GM12878 (cell line): ENCODE results near the gene OGFR. TPM values are rescaled to one million over a fixed set of nuclear protein-coding genes. Genes with fewer than 3 reads are reported as not detected.

ENCODE experiments used
- ATAC-seq: fragments of 200-7000 bp; cut with Tn5 transposase; 3 replicates; pipeline ENCODE4 v1.9.1; 2020; ENCODE audit warnings: mild to moderate bottlenecking, moderate library complexity
- BruUV-seq: library from RNA; stranded (reverse); fragments of 400-500 nt; replicated peaks from 2 replicates; lab custom pipeline; 2021; lab: Mats Ljungman, UMichigan
- CTCF ChIA-PET: fragments of 300-600 bp; sonication (Branson Sonifier 250); formaldehyde crosslinking; extraction: SDS; loops from one replicate; lab custom pipeline; 2021; ENCODE audit warnings: inconsistent platforms; lab: Yijun Ruan, JAX
- POLR2A ChIA-PET: fragments of 350-600 bp; formaldehyde crosslinking; extraction: SDS; loops from one replicate; lab custom pipeline; 2021; ENCODE audit warnings: inconsistent platforms; lab: Charles Lee
- RAD21 ChIA-PET: fragments of 300-600 bp; sonication (Branson Sonifier 250); formaldehyde crosslinking; loops from one replicate; lab custom pipeline; 2023; ENCODE audit warnings: antibody characterized with exemption; ENCODE audit not compliant: unreplicated experiment; lab: Charles Lee
- SMC1A ChIA-PET: fragments of 300-600 bp; sonication (Branson Sonifier 250); formaldehyde crosslinking; loops from one replicate; lab custom pipeline; 2023; ENCODE audit not compliant: unreplicated experiment, uncharacterized antibody; lab: Charles Lee
- DNase-seq: peaks from one replicate; pipeline ENCODE4 v3.0.0-alpha.2; 2011; ENCODE audit warnings: low read depth, low spot score
- FAIRE-seq: peaks from 3 replicates; lab custom pipeline; 2011; peaks lifted over from hg19 to GRCh38; lab: Jason Lieb, UNC
- H2AFZ ChIP-seq: 2 replicates; pipeline ENCODE4 v1.6.0; 2011; ENCODE audit warnings: low read depth, low read length, control low read depth; ENCODE audit not compliant: control insufficient read depth
- H3K27ac ChIP-seq: 2 replicates; pipeline ENCODE4 v1.5.1; 2011; ENCODE audit warnings: control low read depth; ENCODE audit not compliant: control insufficient read depth, insufficient read depth
- H3K27me3 ChIP-seq, 2 experiments: replicated peaks in 1 of 2; 2 replicates each; pipeline versions ENCODE4 v1.6.0 to v1.6.1; 2011; ENCODE audit warnings: low read length in 1 of 2; ENCODE audit not compliant: control insufficient read depth in 2 of 2, insufficient read depth in 2 of 2
- H3K36me3 ChIP-seq, 2 experiments: 2 replicates each; pipeline ENCODE4 v1.5.1; 2011; ENCODE audit warnings: low read length in 1 of 2; ENCODE audit not compliant: control insufficient read depth in 2 of 2, insufficient read depth in 2 of 2
- H3K4me1 ChIP-seq: 2 replicates; pipeline ENCODE4 v1.6.1; 2011; ENCODE audit warnings: mild to moderate bottlenecking, low read length, moderate library complexity, mixed read lengths; ENCODE audit not compliant: control insufficient read depth, insufficient read depth
- H3K4me2 ChIP-seq: 2 replicates; pipeline ENCODE4 v1.6.0; 2011; ENCODE audit warnings: control low read depth; ENCODE audit not compliant: control insufficient read depth, insufficient read depth
- H3K4me3 ChIP-seq: fragments of 200-600 bp; sonication (generic); 2 replicates; pipeline ENCODE4 v1.5.1; 2016
- H3K79me2 ChIP-seq: 2 replicates; pipeline ENCODE4 v1.6.0; 2011; ENCODE audit warnings: low read length; ENCODE audit not compliant: control insufficient read depth, insufficient read depth
- H3K9ac ChIP-seq: 2 replicates; pipeline ENCODE4 v1.8.0; 2011; ENCODE audit warnings: low read length, control low read depth, mixed read lengths; ENCODE audit not compliant: control insufficient read depth, insufficient read depth
- H3K9me3 ChIP-seq: replicated peaks from 3 replicates; pipeline ENCODE4 v1.5.1; 2011; ENCODE audit warnings: mild to moderate bottlenecking, low read length; ENCODE audit not compliant: control insufficient read depth, insufficient read depth
- H4K20me1 ChIP-seq: 2 replicates; pipeline ENCODE4 v1.6.0; 2011; ENCODE audit not compliant: control insufficient read depth, insufficient read depth
- BHLHE40 ChIP-seq, 2 experiments: fragments of 450-650 bp in 1 of 2; IDR thresholded peaks; 2 replicates each; pipeline ENCODE4 v1.6.1; 2011 to 2017; ENCODE audit warnings: low read depth in 2 of 2, borderline replicate concordance in 1 of 2, improper control_type of control experiment in 1 of 2, low read length in 1 of 2, mild to moderate bottlenecking in 1 of 2
- CHD1 ChIP-seq: IDR thresholded peaks from 2 replicates; pipeline ENCODE4 v1.6.1; 2012; ENCODE audit warnings: low read depth, low read length, improper control_type of control experiment
- PAX8 ChIP-seq: fragments of 450-650 bp; IDR thresholded peaks from 2 replicates; pipeline ENCODE4 v1.6.1; 2017; ENCODE audit warnings: mild to moderate bottlenecking, moderate library complexity
- POLR2A ChIP-seq: IDR thresholded peaks from 2 replicates; pipeline ENCODE4 v1.6.1; 2011; ENCODE audit warnings: low read depth, mild to moderate bottlenecking, low read length
- SUPT20H ChIP-seq: IDR thresholded peaks from 2 replicates; pipeline ENCODE4 v1.6.1; 2011; ENCODE audit warnings: low read depth, mild to moderate bottlenecking, low read length, moderate library complexity, borderline replicate concordance; ENCODE audit not compliant: control insufficient read depth
- USF1 ChIP-seq: IDR thresholded peaks from 2 replicates; pipeline ENCODE4 v1.6.1; 2011; ENCODE audit warnings: borderline replicate concordance, low read depth, mild to moderate bottlenecking, moderate library complexity, mixed read lengths, low read length; ENCODE audit not compliant: insufficient read depth; ENCODE audit errors: extremely low read length
- WRNIP1 ChIP-seq: IDR thresholded peaks from 2 replicates; pipeline ENCODE4 v1.6.1; 2011; ENCODE audit warnings: low read depth, low read length, improper control_type of control experiment, borderline replicate concordance
- ZNF217 ChIP-seq: fragments of 450-650 bp; IDR thresholded peaks from 2 replicates; pipeline ENCODE4 v1.6.1; 2017; ENCODE audit warnings: antibody characterized with exemption, mild to moderate bottlenecking
- ZNF622 ChIP-seq: fragments of 450-650 bp; IDR thresholded peaks from 2 replicates; pipeline ENCODE4 v1.6.1; 2017; ENCODE audit warnings: mild to moderate bottlenecking, inconsistent platforms
- WGBS: methylation state at CpG from one replicate; pipeline ENCODE4 v1.1.6; 2016; ENCODE audit warnings: low lambda C conversion rate; ENCODE audit not compliant: insufficient replicate concordance, insufficient coverage; ENCODE audit errors: missing lambda C conversion rate; 5-methylcytosine and 5-hydroxymethylcytosine counted together
- in situ Hi-C: fragments of 300-500 bp; cut with MboI; formaldehyde crosslinking; loops from 9 replicates; pipeline ENCODE4 v1.14.3; 2018; ENCODE audit warnings: mixed read lengths
- intact Hi-C: fragments of 100-400 bp; cut with micrococcal nuclease; formaldehyde crosslinking; loops from one replicate; pipeline ENCODE4 v1.14.2; 2022; ENCODE audit not compliant: unreplicated experiment
- polyA plus RNA-seq, 11 experiments: library from polyadenylated mRNA; depleted of rRNA in 4 of 11; unstranded in 6 of 11; stranded (reverse) in 5 of 11; fragments of >200 nt; fragmentation: Nextera tagmentation in 4 of 11; fragmentation: Illumina TruSeq in 1 of 11; extraction: Ambion mirVana in 4 of 11; extraction: Trizol in 1 of 11; gene quantifications; 1 replicate in 1 of 11; 2 replicates in 10 of 11; pipeline versions ENCODE4 v1.2.1 to v1.2.3, GENCODE V29; 2011 to 2016; ENCODE audit warnings: inconsistent platforms in 2 of 11, missing spikeins in 2 of 11, low read depth in 1 of 11
- total RNA-seq, 4 experiments: library from RNA; depleted of rRNA in 3 of 4; stranded (reverse); fragments of >200 nt in 3 of 4; fragmentation: Illumina TruSeq in 1 of 4; extraction: Trizol in 1 of 4; gene quantifications; 2 replicates each; pipeline versions ENCODE4 v1.2.1 to v1.2.3, GENCODE V29; 2013 to 2021
- TF ChIP-seq, protein P1 (sequence below): fragments of 450-650 bp; IDR thresholded peaks from 2 replicates; pipeline ENCODE4 v1.6.1; 2017; ENCODE audit warnings: mild to moderate bottlenecking, moderate library complexity
- TF ChIP-seq, protein P2 (sequence below): fragments of 450-650 bp; IDR thresholded peaks from 2 replicates; pipeline ENCODE4 v1.6.1; 2016; ENCODE audit warnings: mild to moderate bottlenecking

The OGFR gene
- total and polyA plus RNA-seq, 10 of the 15 experiments (the other 5 are each of a cell fraction or from before 2014, with no cell fraction given), result 0.72 to 62.1 (median 27.3) TPM

DNA sequence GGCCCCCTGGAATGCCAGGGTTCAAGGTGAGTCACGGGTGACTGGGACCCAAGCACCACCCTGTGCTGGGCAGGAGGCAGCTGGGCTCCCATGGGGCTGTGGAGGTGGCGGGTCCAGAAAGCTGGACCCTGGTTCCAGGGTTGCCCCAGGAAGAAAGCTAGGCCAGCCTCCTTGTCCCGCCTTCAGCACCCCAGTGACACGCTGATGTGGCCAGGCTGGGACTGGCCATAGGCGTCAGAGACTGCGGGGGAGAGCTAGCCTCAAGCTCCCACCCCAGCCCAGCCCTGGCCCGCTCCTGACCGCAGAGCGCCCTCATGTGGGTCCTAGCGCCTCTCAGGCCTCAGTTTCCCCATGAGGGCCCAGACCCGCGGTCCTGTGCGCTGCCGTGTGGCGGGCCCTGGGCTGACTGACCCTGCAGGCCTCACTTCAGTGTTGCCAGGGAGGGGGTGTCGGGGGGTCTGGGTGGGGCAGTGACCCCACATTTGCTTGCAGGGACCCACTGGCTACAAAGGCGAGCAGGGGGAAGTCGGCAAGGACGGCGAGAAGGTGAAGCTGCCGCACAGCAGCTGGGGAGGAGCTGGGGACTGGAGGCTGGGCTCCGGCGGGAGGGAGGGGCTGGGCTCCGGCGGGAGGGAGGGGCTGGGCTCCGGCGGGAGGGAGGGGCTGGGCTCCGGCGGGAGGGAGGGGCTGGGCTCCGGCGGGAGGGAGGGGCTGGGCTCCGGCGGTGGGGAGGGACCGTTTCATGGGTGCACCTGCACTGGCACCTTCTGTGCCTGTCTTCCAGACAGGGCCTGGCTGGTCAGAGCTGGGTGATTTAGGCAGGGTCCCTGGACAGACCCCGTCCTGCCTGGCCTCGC is 20.1 kb downstream of the OGFR start:
- no peaks in the 10 kb centered on the region for H3K36me3 ChIP-seq
- TF ChIP-seq, protein P1, sequence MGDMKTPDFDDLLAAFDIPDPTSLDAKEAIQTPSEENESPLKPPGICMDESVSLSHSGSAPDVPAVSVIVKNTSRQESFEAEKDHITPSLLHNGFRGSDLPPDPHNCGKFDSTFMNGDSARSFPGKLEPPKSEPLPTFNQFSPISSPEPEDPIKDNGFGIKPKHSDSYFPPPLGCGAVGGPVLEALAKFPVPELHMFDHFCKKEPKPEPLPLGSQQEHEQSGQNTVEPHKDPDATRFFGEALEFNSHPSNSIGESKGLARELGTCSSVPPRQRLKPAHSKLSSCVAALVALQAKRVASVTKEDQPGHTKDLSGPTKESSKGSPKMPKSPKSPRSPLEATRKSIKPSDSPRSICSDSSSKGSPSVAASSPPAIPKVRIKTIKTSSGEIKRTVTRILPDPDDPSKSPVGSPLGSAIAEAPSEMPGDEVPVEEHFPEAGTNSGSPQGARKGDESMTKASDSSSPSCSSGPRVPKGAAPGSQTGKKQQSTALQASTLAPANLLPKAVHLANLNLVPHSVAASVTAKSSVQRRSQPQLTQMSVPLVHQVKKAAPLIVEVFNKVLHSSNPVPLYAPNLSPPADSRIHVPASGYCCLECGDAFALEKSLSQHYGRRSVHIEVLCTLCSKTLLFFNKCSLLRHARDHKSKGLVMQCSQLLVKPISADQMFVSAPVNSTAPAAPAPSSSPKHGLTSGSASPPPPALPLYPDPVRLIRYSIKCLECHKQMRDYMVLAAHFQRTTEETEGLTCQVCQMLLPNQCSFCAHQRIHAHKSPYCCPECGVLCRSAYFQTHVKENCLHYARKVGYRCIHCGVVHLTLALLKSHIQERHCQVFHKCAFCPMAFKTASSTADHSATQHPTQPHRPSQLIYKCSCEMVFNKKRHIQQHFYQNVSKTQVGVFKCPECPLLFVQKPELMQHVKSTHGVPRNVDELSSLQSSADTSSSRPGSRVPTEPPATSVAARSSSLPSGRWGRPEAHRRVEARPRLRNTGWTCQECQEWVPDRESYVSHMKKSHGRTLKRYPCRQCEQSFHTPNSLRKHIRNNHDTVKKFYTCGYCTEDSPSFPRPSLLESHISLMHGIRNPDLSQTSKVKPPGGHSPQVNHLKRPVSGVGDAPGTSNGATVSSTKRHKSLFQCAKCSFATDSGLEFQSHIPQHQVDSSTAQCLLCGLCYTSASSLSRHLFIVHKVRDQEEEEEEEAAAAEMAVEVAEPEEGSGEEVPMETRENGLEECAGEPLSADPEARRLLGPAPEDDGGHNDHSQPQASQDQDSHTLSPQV, result no peak
- TF ChIP-seq BHLHE40 (IDR thresholded peaks at IDR 0.05; ENCODE audit: borderline replicate concordance in 1 of 2, low read depth in 2 of 2, low read length in 1 of 2), result no peak
- TF ChIP-seq ZNF622, result no peak
- TF ChIP-seq CHD1, result no peak
- TF ChIP-seq POLR2A, result no peak
- TF ChIP-seq USF1, result no peak
- TF ChIP-seq ZNF217, result no peak
- TF ChIP-seq, protein P2, sequence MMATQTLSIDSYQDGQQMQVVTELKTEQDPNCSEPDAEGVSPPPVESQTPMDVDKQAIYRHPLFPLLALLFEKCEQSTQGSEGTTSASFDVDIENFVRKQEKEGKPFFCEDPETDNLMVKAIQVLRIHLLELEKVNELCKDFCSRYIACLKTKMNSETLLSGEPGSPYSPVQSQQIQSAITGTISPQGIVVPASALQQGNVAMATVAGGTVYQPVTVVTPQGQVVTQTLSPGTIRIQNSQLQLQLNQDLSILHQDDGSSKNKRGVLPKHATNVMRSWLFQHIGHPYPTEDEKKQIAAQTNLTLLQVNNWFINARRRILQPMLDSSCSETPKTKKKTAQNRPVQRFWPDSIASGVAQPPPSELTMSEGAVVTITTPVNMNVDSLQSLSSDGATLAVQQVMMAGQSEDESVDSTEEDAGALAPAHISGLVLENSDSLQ, result no peak
- no peak for TF ChIP-seq WRNIP1
- TF ChIP-seq SUPT20H, result no peak
- no peak for TF ChIP-seq PAX8
- TF ChIP-seq, all 136 proteins: peak for 0
- no peaks in the 10 kb centered on the region for H4K20me1 ChIP-seq
- ATAC-seq (peak; percentile 57), DNase-seq (no peak), FAIRE-seq (no peak)
- H3K4me2 ChIP-seq, result no peak overlapping the region
- H2AFZ ChIP-seq, result no peak overlapping the region; the same call in 1 of the 2 replicates
- 0 out of 2 replicates have a peak, but pooled peaks cover 2% of the 10 kb centered on the region for H3K4me1 ChIP-seq
- H3K27ac ChIP-seq, result no peak overlapping the region
- 32% methylated on average over 19 of the region's 36 CpGs for WGBS
- POLR2A ChIA-PET, result no interaction called here
- 0 out of 4 replicates have a peak, but pooled peaks cover 0 to 1% of the 10 kb centered on the region in 2 experiments for H3K27me3 ChIP-seq
- RAD21 ChIA-PET, result interaction anchor here (0.9 to 1.0 kb wide), 2 partner anchors 75 to 184 kb away, joined by 3 to 7 read pairs; no protein-coding TSS in a partner anchor
- no peak overlapping the region for H3K9ac ChIP-seq
- H3K9me3 ChIP-seq, result no peaks in the 10 kb centered on the region
- SMC1A ChIA-PET, result interaction anchor here (0.6 to 1.1 kb wide), 3 partner anchors 74 to 190 kb away, joined by 3 to 4 read pairs (median 4); no protein-coding TSS in a partner anchor
- H3K4me3 ChIP-seq, result 0 out of 2 replicates have a peak overlapping the region, but pooled peaks have one; percentile 6
- CTCF ChIA-PET, result interaction anchor here (0.8 to 2.2 kb wide), 6 partner anchors 16 to 185 kb away, joined by 3 to 14 read pairs (median 4); no protein-coding TSS in a partner anchor
- BruUV-seq, result no TSS peak
- no peaks in the 10 kb centered on the region for H3K79me2 ChIP-seq
- intact Hi-C loops (no loop called here), in situ Hi-C loops (loop anchor here (5.0 kb wide), 1 partner anchor 47 kb away; no protein-coding TSS in a partner anchor)
